Motor neuron (in vitro differentiated cells): ENCODE results near the gene RARB. TPM values are rescaled to one million over a fixed set of nuclear protein-coding genes. Genes with fewer than 3 reads are reported as not detected.

Experiments
- ATAC-seq, 8 experiments: fragments of 200-7000 bp; cut with Tn5 transposase; replicated peaks in 6 of 8; 2 replicates each; pipeline ENCODE4 v1.8.0; 2021; ENCODE audit warnings: mild to moderate bottlenecking in 8 of 8, moderate library complexity in 8 of 8
- H3K27ac ChIP-seq, 2 donors: fragments of 250-450 bp; sonication (Bioruptor Pico); 2 replicates each; pipeline ENCODE4 v1.9.0; 2021; ENCODE audit warnings: antibody characterized with exemption in 2 of 2, mild to moderate bottlenecking in 2 of 2, moderate library complexity in 1 of 2
- H3K4me1 ChIP-seq, 2 donors: fragments of 250-450 bp; sonication (Bioruptor Pico); replicated peaks in 1 of 2; 2 replicates each; pipeline ENCODE4 v1.6.1; 2021; ENCODE audit warnings: antibody characterized with exemption in 2 of 2, mild to moderate bottlenecking in 2 of 2, moderate library complexity in 1 of 2
- H3K4me3 ChIP-seq, 5 donors: fragments of 250-450 bp; sonication (Bioruptor Pico); 2 replicates each; pipeline ENCODE4 v1.9.0; 2021; ENCODE audit warnings: antibody characterized with exemption in 5 of 5, mild to moderate bottlenecking in 5 of 5, moderate library complexity in 4 of 5
- WGBS, 10 experiments: fragments of 450-650 bp; shearing (Covaris generic); methylation state at CpG; one replicate each; pipeline ENCODE4 v1.0.0; 2022; 5-methylcytosine and 5-hydroxymethylcytosine counted together
- in situ Hi-C, 9 experiments: fragments of 400-800 bp; cut with MboI; loops; one replicate each; pipeline ENCODE4 v1.15.0; 2021; ENCODE audit warnings: low sequenced_read_pairs in 9 of 9, low pct_unique_long_range_greater_than_20kb in 2 of 9; ENCODE audit not compliant: unreplicated experiment in 9 of 9
- total RNA-seq, 8 experiments: library from RNA; unstranded; fragments of 300-600 nt; gene quantifications; 2 replicates each; pipeline versions ENCODE4 v1.2.3 to v1.2.4, GENCODE V29; 2022

The RARB gene
- total RNA-seq, 8 experiments from 2014 or later, result 16.9 to 72.4 (median 31.3) TPM

DNA sequence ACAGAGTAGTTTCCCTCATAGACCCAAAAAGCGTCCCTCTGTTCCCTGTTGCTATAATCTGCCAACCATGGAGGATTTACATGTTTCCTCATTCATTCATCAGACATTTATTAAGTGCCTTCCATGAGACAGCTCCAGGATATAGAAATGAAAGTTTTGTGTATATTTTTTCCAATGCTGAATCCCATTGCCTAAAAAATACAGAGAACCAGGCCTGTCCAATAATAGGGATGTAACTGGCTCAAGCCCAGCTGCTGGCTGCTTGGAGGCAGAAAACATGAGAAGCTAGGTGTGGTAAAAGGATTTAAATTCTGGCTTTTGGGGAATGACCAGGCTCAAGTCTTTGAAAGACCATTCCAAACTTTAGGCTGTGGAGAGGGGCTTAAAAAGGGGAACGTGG lies 41.5 kb downstream of the RARB start:
- WGBS, 10 experiments, result 17 to 100% (median 100%) methylated on average over 1 to 2 of the region's 2 CpGs; no CpG with 5 or more reads in 2 of the 10 experiments
- no peak overlapping the region for H3K27ac ChIP-seq
- in situ Hi-C loops, result no loop called here
- no peak overlapping the region for H3K4me3 ChIP-seq
- no peak for ATAC-seq
- H3K4me1 ChIP-seq, result peaks cover 34 to 40% of the 10 kb centered on the region in 2 donors

DNA sequence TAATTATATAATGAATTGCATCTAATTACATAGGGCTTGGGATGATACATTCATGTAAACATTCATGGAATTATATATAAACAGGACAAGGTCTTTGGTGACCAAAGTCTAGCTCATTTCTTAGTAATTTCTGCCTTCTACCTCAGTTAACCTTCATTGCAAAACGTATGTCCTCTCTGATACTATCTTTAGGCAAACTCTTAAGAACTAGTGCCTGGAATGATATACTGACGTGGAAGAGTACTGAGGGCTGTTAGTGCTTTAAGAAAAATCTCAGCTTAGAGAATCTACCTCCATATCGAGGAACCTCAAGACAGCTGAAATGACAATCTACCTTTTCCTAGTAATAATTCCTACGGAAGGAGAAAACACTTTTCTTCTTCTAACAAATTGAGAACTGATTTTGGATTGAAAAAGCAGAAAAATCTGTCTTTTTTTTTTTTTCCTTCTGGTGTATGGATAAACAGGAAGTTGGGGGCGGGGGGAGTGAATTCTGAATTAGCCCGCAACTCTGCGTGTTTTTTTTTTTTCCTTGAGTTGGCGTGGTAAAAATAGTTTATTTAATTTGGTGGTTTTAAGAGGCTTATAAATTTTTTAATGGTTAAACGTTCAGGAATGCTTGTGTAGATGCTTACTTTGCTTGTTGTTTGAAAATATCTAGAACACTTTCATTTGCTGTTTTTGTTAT lies 43.2 kb downstream of the RARB start:
- H3K4me1 ChIP-seq, result peaks cover 34 to 40% of the 10 kb centered on the region in 2 donors
- H3K4me3 ChIP-seq, result no peak overlapping the region
- H3K27ac ChIP-seq, result no peak overlapping the region
- WGBS, 10 experiments, result 22 to 94% (median 89%) methylated on average over 3 to 9 of the region's 9 CpGs; no CpG with 5 or more reads in 1 of the 10 experiments
- no peak for ATAC-seq
- in situ Hi-C loops, result no loop called here

DNA sequence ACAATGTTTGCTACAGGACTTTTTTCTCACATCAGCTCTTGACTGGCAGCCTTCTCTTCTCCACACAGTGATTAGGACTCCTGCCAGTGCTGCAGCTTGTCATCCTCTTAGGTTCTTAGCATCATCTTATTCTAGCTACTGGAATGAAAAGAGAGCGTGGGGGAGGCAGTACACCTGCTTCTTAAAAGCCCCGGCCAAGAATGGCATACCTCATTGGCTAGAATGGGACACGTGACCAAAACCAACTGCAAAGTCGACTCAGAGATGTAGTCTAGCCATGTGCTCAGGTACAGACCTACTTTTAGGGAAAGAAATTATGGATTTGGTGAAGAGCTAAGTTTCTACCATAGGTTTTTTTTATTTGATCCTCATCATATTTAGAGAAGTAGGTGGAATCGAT lies 44.1 kb downstream of the RARB start:
- in situ Hi-C loops, result no loop called here
- 84 to 100% (median 91%) methylated on average over 2 to 5 of the region's 5 CpGs; no CpG with 5 or more reads in 4 of the 10 experiments for WGBS, 10 experiments
- no peak for ATAC-seq
- Histone ChIP-seq H3K4me3 (no peak overlapping the region), H3K4me1 (peaks cover 34 to 40% of the 10 kb centered on the region in 2 donors), H3K27ac (no peak overlapping the region)

DNA sequence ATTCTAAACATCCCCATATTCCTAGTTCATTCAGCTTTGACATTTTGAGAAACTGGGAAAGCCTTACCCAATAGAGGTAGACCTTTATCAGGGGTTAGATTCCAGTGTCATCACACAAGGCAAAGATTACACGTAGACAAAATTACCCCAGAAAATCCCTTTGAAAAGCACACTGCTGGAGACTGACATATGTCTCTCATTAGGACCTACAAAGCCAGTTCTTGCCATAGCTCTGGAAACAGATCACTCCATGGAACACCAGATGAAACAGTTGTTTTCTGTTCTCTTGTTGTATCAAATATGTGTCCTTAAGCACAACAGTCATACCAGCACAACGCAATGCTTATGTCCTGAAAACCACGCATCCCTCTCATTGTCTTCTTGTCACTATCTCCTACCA lies 44.7 kb downstream of the RARB start:
- Histone ChIP-seq H3K4me1 (peaks cover 34 to 40% of the 10 kb centered on the region in 2 donors), H3K27ac (no peak overlapping the region), H3K4me3 (no peak overlapping the region)
- in situ Hi-C loops, result no loop called here
- 45 to 100% (median 83%) methylated on average over 1 to 3 of the region's 3 CpGs; no CpG with 5 or more reads in 1 of the 10 experiments for WGBS, 10 experiments
- ATAC-seq, result no peak

DNA sequence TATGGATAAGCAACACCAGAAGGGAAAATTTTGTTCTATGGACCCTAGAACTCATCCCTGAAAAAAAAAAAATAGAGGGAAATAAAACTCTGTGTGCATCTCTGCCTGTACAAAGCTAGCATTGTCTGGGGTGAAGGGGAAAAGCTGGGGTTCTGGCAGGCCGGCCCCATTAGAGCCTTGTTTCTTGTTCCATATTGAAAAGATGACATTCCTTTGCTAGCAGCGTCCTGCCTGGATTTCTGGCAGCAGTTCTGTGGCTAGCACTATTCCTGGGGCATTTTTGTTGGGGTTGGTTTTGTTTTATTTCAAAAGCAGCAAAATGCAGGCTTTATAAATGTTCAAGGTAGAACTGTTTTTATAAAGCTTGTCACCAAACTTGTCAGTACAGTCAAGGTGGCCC lies 45.2 kb downstream of the RARB start:
- 0 to 93% (median 80%) methylated on average over 1 to 2 of the region's 2 CpGs; no CpG with 5 or more reads in 3 of the 10 experiments for WGBS, 10 experiments
- Histone ChIP-seq H3K4me1 (peaks cover 34 to 35% of the 10 kb centered on the region in 2 donors), H3K4me3 (no peak overlapping the region), H3K27ac (peak overlapping the region in 1 of 2 donors; percentile 19)
- in situ Hi-C loops, result no loop called here
- ATAC-seq, result peak in 1 of 8 experiments; percentile 27

DNA sequence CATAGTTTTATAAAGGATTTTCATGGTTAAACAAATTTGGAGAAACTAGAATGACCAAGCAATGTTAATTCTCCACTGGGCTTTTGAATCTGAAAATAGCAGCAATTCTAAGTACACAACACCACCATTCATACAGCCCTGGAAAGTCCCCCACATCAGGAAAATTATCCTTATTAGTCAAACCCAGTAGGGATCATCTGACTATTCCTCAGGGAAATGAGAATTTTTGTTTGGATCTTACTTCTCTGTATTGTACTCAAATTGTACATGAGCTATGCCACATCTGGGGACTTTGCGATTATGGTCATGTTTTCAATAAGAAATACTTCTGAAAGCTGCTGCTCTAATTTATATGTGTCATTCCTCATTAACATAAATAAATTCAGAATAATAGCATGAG lies 46.0 kb downstream of the RARB start:
- Histone ChIP-seq H3K27ac (no peak overlapping the region), H3K4me3 (no peak overlapping the region), H3K4me1 (peaks cover 31 to 34% of the 10 kb centered on the region in 2 donors)
- in situ Hi-C loops, result no loop called here
- peak in 2 of 8 experiments; percentile 45 to 61 for ATAC-seq
- 71 to 100% (median 100%) methylated on average over 1 of the region's 1 CpG; no CpG with 5 or more reads in 4 of the 10 experiments for WGBS, 10 experiments

DNA sequence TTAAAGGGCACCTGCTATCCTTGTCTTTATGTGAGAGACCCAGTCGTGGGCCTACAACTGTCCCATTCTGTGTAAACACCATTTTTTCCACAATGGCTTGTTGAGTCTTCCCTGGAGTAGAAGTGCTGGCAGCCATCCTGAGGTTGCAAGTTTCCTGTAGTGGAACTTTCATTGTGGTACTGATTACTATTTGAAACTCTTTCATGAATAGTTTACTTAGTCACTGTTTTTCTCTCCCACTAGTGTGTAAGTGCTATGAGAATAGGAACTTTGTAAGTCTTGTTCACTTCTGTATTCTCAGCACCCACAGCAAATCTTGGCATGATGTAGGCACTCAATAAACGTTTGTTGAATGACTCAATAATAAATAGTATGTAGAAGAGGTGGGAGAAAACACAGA lies 48.6 kb downstream of the RARB start:
- Histone ChIP-seq H3K4me3 (no peak overlapping the region), H3K4me1 (peaks cover 24 to 40% of the 10 kb centered on the region in 2 donors), H3K27ac (no peak overlapping the region)
- peak in 1 of 8 experiments; percentile 52 for ATAC-seq
- 0 to 80% (median 60%) methylated on average over 1 to 2 of the region's 2 CpGs; no CpG with 5 or more reads in 2 of the 10 experiments for WGBS, 10 experiments
- in situ Hi-C loops, result no loop called here

DNA sequence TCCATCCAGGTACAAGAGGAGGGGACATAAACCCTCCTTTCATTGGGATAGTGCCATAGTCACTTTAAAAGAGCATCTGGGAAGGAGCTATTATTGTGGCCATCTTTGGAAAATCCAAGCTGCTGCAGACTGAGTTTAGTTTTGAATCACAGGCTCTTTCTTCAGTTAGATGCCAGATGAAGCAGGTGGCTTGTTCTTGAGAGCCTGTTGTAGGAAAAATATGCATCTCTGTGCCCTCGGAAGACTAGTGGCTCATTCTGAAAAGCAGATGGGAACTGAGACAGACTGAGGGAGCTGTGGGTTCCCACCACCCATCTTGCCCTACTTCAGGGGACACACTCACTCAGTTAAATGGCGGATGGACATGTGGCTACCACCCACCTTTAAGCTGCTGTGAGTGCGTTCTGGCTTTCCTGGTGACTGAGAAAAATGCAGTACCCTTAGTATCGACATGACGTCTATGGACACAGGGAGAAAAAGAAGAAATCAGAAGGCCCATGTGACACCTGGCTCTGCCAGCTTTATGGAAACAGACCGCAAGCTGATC lies 50.2 kb downstream of the RARB start:
- peak in 2 of 8 experiments; percentile 18 to 52 for ATAC-seq
- Histone ChIP-seq H3K4me3 (no peak overlapping the region), H3K4me1 (peaks cover 20 to 33% of the 10 kb centered on the region in 2 donors), H3K27ac (no peak overlapping the region)
- in situ Hi-C loops, result no loop called here
- 50 to 91% (median 69%) methylated on average over 1 to 5 of the region's 6 CpGs; no CpG with 5 or more reads in 4 of the 10 experiments for WGBS, 10 experiments

DNA sequence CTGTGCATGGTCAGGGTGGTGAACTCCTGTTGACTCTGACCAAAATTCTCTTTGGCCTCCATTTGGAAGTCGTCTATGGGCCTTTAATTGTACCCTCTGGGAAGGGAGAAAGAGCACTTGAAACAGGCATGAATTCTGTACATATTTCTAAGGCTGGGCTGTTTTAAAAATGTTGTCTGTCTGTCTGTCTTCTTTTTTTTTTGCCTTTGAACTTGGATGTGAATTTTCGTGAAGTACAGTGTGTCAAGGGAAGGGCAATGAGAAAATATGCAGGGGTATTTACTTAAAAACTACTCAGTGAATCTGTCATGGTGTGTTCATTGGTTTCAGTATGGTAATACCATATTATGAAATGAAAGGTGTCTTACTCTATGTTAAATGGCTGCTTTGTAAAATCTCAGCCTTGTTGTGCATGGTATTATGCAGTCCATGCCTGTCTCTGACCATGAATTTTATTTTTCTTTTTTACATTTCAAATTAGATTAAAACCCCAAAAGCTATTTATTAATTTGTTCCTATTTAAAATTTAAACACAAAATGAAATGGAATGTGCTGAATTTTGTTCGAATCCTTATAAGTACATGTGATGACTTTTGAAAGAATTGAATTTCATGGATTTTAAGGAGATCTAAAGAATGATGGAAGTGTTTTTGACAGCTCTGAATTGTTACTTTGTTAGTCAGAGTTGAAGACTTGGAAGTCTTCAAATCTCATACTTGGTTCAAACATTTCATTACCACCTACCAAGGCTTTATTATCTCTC lies 51.1 kb downstream of the RARB start:
- H3K4me1 ChIP-seq, result peaks cover 21 to 31% of the 10 kb centered on the region in 2 donors
- WGBS, 10 experiments, result 0 to 100% (median 79%) methylated on average over 1 to 3 of the region's 3 CpGs
- no peak overlapping the region for H3K4me3 ChIP-seq
- peak in 3 of 8 experiments; percentile 58 to 89 (median 88) for ATAC-seq
- in situ Hi-C loops, result no loop called here
- H3K27ac ChIP-seq, result peak overlapping the region in 1 of 2 donors; percentile 20

DNA sequence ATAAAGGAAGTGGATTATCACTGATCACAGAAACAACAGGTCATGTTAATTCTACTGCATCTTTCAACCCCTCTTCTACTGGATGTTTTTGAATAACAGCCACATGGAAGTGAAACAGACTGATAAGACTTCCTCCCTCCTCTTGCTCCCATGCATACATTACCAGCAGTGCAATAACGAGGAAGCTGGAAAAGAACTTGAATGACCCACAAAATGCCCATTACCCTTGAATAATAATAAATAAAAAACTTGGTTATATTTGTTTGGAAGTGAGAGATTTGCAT lies 51.6 kb downstream of the RARB start:
- WGBS, 10 experiments, result 0 to 86% (median 36%) methylated on average over 1 of the region's 1 CpG; no CpG with 5 or more reads in 2 of the 10 experiments
- in situ Hi-C loops, result no loop called here

DNA sequence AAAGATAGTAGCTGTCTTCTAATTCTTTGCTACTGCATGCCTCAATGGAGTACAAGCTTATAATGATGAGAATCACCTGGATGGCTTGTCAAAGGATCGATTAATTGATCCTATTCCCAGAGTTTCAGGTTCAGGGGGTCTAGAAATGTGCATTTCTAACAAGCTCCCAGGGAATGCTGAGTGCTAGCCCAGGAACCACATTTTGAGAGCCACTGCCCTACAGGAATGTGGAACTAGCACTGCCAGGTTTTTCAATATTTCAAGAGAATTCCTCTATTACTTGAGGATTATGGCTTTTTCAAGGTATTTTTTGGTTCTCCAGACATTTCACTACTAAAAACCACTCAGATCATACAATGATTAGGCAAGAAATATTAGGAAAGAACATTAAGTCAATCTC lies 52.7 kb downstream of the RARB start:
- 20 to 100% (median 84%) methylated on average over 1 of the region's 1 CpG; no CpG with 5 or more reads in 4 of the 10 experiments for WGBS, 10 experiments
- in situ Hi-C loops, result no loop called here
- Histone ChIP-seq H3K4me3 (no peak overlapping the region), H3K27ac (no peak overlapping the region), H3K4me1 (peaks cover 35 to 45% of the 10 kb centered on the region in 2 donors)
- no peak for ATAC-seq

More for the DNA sequence above, 51.6 kb downstream of the RARB start:
- ATAC-seq, result peak in 2 of 8 experiments; percentile 6 to 23
- peaks cover 24 to 34% of the 10 kb centered on the region in 2 donors for H3K4me1 ChIP-seq
- H3K4me3 ChIP-seq, result no peak overlapping the region
- H3K27ac ChIP-seq, result no peak overlapping the region

DNA sequence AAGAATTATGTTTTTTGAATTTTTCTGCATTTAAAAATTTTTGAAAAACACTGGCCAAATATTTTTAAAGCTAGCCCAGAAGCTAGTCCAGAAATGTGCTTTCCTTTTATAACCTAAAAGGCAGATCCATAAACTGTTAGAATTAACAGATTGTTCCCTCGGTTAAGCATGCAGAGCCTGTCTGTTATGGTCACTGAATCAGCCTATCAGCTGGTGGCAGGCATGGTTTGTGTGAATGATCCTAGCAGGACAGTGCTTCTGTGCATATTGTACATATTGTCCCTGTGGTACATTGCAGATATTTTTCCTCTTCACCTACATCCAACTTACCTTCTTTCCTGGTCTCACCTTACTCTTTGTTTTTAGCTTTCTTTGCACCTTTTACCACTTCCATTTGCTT lies 53.3 kb downstream of the RARB start:
- Histone ChIP-seq H3K4me1 (peaks cover 41 to 48% of the 10 kb centered on the region in 2 donors), H3K4me3 (no peak overlapping the region), H3K27ac (no peak overlapping the region)
- in situ Hi-C loops, result no loop called here
- ATAC-seq, result peak in 1 of 8 experiments; percentile 16
- 20 to 86% (median 63%) methylated on average over 1 of the region's 1 CpG; no CpG with 5 or more reads in 5 of the 10 experiments for WGBS, 10 experiments

DNA sequence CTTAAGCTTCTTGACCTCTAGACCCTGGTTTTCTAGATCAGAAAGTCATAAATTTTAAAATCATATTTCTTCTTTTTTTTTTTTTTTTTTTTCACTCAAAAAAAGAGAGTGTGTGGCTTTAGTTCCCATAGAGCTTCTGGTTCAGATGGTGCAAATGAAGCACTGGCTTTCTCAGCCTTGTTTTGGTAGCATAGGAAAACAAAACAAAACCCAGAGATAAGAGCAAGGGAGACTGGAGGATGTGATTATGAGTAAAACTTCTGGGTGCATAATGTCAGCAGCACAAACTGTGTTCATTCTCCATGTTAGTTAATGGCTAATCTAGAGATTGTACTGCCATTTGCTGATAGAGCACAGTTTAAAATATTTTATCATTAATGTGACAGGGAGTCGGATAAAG lies 55.4 kb downstream of the RARB start:
- in situ Hi-C loops, result no loop called here
- WGBS, 10 experiments, result 46 to 100% (median 82%) methylated on average over 1 of the region's 1 CpG; no CpG with 5 or more reads in 2 of the 10 experiments
- peaks cover 58 to 59% of the 10 kb centered on the region in 2 donors for H3K4me1 ChIP-seq

More for the DNA sequence above, 55.4 kb downstream of the RARB start:
- Histone ChIP-seq H3K4me3 (no peak overlapping the region), H3K27ac (no peak overlapping the region)
- ATAC-seq, result no peak
